Endothelial cell of coronary artery (primary cell): ENCODE measurements around the gene UBTD2. TPM values are rescaled to one million over a fixed set of nuclear protein-coding genes. Genes with fewer than 3 reads are reported as not detected.

Experiments used
- total RNA-seq: library from RNA; depleted of rRNA; stranded (reverse); fragments of >200 nt; gene quantifications from 2 replicates; pipeline ENCODE4 v1.2.3, GENCODE V29; 2014

UBTD2 gene, protein sequence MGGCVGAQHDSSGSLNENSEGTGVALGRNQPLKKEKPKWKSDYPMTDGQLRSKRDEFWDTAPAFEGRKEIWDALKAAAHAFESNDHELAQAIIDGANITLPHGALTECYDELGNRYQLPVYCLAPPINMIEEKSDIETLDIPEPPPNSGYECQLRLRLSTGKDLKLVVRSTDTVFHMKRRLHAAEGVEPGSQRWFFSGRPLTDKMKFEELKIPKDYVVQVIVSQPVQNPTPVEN
- total RNA-seq = 21.1 and 23.5 TPM in 2 replicates

GRCh38 chr5:172283020-172283861 lies at the start of gene UBTD2:
Gene UBTD2, minus strand, starts transcription at chr5:172283764. Its CDS starts 99 bp downstream, at chr5:172283665.

GRCh38 chr5:172193872-172194271 lies 89.7 kb downstream of the UBTD2 start, which contains the start of gene EFCAB9:
Gene EFCAB9, plus strand, starts transcription at chr5:172194172. Its CDS starts 1 bp downstream, at chr5:172194173.

DNA sequence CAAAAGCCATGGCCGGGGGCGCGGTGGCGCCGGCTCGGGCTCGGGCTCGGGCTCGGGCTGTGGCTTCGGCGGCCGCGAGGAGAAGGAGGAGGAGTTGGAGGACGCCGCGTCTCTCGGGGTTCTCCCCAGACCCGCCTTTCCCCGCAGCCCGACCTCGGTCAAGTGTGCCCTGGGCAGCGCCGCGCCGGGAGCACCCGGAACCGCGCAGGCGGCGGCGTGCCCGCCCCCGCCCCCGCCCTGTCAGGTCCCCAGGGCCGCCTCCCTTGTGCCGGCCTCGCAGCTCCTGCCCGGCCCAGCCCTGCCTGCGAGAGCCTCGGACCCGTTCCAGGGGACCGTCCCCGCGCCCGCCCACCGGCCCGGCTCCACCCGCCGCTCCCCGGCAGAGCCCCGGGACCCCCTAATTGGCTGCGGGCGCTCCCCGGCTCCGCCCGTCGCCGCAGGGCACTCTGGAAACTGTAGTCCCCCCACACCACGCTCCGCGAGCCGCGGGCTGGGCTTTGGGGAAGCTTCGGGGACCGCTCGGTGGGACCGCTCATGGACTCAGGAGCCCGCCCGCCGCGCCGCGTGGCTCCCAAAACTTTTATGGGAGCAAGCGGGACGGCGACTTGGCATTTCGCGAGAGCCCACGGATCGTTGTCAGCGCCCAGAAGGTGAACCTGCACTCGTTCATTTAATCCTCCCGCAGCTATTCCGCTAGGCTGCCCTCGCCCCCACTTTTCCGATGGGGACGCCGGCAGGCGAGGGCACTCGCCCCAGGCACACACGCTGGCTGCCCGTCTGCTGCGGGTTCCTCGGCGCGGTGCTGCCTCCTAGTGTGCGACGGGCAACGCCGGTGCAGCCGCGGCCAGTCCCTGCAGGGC lies 95.3 kb downstream of the UBTD2 start, which contains the start of gene STK10:
Gene STK10 (minus strand): TSS at position 192 of the 860 bp plus-strand sequence. CDS start 182 bp downstream, at position 10.

Other genes starting within 250 kb of the UBTD2 start
- 37.5 and 45.6 TPM in 2 replicates for gene STK10, start 95.5 kb downstream of the UBTD2 start, total RNA-seq
- not detected in 2 replicates for gene EFCAB9, start 89.6 kb downstream of the UBTD2 start, total RNA-seq
- 19.5 and 21.9 TPM in 2 replicates for gene SH3PXD2B, start 170.8 kb upstream of the UBTD2 start, total RNA-seq